HepG2 (cell line): ENCODE data around the gene TWF1. TPM values are rescaled to one million over a fixed set of nuclear protein-coding genes. Genes with fewer than 3 reads are reported as not detected.

ENCODE experiments used
- ATAC-seq: fragments of 200-7000 bp; cut with Tn5 transposase; 3 replicates; pipeline ENCODE4 v1.9.1; 2020; ENCODE audit warnings: mild to moderate bottlenecking, moderate library complexity
- BruUV-seq: library from RNA; stranded (reverse); fragments of 400-500 nt; replicated peaks from 2 replicates; lab custom pipeline; 2021; lab: Mats Ljungman, UMichigan
- CTCF ChIA-PET: fragments of 300-600 bp; formaldehyde crosslinking; extraction: SDS; loops from one replicate; lab custom pipeline; 2021; ENCODE audit warnings: low total read pairs, inconsistent platforms, low intra/inter-chr PET ratio; lab: Yijun Ruan, JAX
- POLR2A ChIA-PET: fragments of 350-600 bp; sonication (Branson Sonifier 250); formaldehyde crosslinking; loops from one replicate; lab custom pipeline; 2020; ENCODE audit warnings: antibody characterized with exemption, inconsistent platforms; lab: Yijun Ruan, JAX
- DNase-seq: peaks from one replicate; pipeline ENCODE4 v3.0.0-alpha.2; 2015; ENCODE audit warnings: low spot score
- FAIRE-seq: peaks from 3 replicates; lab custom pipeline; 2011; peaks lifted over from hg19 to GRCh38; lab: Jason Lieb, UNC
- H2AFZ ChIP-seq: one replicate; pipeline ENCODE4 v1.6.1; 2011; ENCODE audit warnings: low read length, inconsistent platforms
- H3K27ac ChIP-seq: fragments of 300-600 bp; 3 replicates; pipeline ENCODE4 v1.8.0; 2011; ENCODE audit warnings: mixed run types, mild to moderate bottlenecking, mixed read lengths, low read length, inconsistent platforms; ENCODE audit not compliant: insufficient read depth; ENCODE audit errors: extremely low read length
- H3K27me3 ChIP-seq, 2 experiments: fragments of 200-600 bp in 1 of 2; 2 replicates in 1 of 2; 3 replicates in 1 of 2; pipeline versions ENCODE4 v1.6.0 to v1.8.0; 2011; ENCODE audit warnings: low read length in 2 of 2, mild to moderate bottlenecking in 2 of 2, moderate library complexity in 2 of 2, inconsistent platforms in 1 of 2; ENCODE audit not compliant: insufficient read depth in 2 of 2, control insufficient read depth in 1 of 2
- H3K36me3 ChIP-seq, 2 experiments: fragments of 200-600 bp in 1 of 2; replicated peaks in 1 of 2; 2 replicates in 1 of 2; 3 replicates in 1 of 2; pipeline versions ENCODE4 v1.5.1 to v1.8.0; 2011; ENCODE audit warnings: low read length in 2 of 2, inconsistent platforms in 1 of 2; ENCODE audit not compliant: insufficient read depth in 2 of 2, control insufficient read depth in 1 of 2
- H3K4me1 ChIP-seq: 2 replicates; pipeline ENCODE4 v1.5.1; 2012; ENCODE audit warnings: low read length, inconsistent platforms; ENCODE audit not compliant: insufficient read depth
- H3K4me2 ChIP-seq: 2 replicates; pipeline ENCODE4 v1.6.0; 2011; ENCODE audit warnings: low read depth, low read length, inconsistent platforms
- H3K4me3 ChIP-seq, 3 experiments: fragments of 200-600 bp in 1 of 3; sonication (generic), shearing (Covaris generic) in 1 of 3; replicated peaks in 1 of 3; 2 replicates each; pipeline ENCODE4 v1.5.1; 2011 to 2016; ENCODE audit warnings: low read length in 3 of 3, inconsistent platforms in 2 of 3, low read depth in 2 of 3, mild to moderate bottlenecking in 2 of 3, control low read depth in 1 of 3, mixed read lengths in 1 of 3; ENCODE audit not compliant: insufficient read depth in 1 of 3
- H3K79me2 ChIP-seq: one replicate; pipeline ENCODE4 v1.6.1; 2011; ENCODE audit warnings: low read length, inconsistent platforms; ENCODE audit not compliant: insufficient read depth
- H3K9ac ChIP-seq: 2 replicates; pipeline ENCODE4 v1.6.0; 2011; ENCODE audit warnings: mild to moderate bottlenecking, low read depth, low read length, inconsistent platforms; ENCODE audit not compliant: insufficient read depth
- H3K9me3 ChIP-seq: 2 replicates; pipeline ENCODE4 v1.5.1; 2012; ENCODE audit warnings: mild to moderate bottlenecking, low read length
- H4K20me1 ChIP-seq: 2 replicates; pipeline ENCODE4 v1.6.0; 2011; ENCODE audit warnings: inconsistent platforms, mild to moderate bottlenecking, low read length, moderate library complexity; ENCODE audit not compliant: insufficient read depth
- CENPT ChIP-seq: sonication (generic); formaldehyde crosslinking; IDR thresholded peaks from 2 replicates; pipeline ENCODE4 v1.8.0; 2022; ENCODE audit warnings: low read depth, mild to moderate bottlenecking, moderate library complexity, missing genetic modification reagents
- CREM ChIP-seq, 2 experiments: sonication (generic) in 1 of 2; formaldehyde crosslinking in 1 of 2; IDR thresholded peaks; 2 replicates each; pipeline versions ENCODE4 v1.4.0 to v1.6.1; 2016 to 2020; ENCODE audit warnings: antibody characterized with exemption in 1 of 2, mild to moderate bottlenecking in 1 of 2, missing genetic modification reagents in 1 of 2
- FOXJ3 ChIP-seq: sonication (generic); formaldehyde crosslinking; IDR thresholded peaks from 2 replicates; pipeline ENCODE4 v1.4.0; 2020; ENCODE audit warnings: missing genetic modification reagents, mild to moderate bottlenecking, borderline replicate concordance
- JARID2 ChIP-seq: sonication (generic); formaldehyde crosslinking; IDR thresholded peaks from 2 replicates; pipeline ENCODE4 v1.8.1; 2023; ENCODE audit warnings: missing genetic modification reagents, inconsistent platforms; ENCODE audit not compliant: insufficient replicate concordance
- MLLT10 ChIP-seq: sonication (generic); formaldehyde crosslinking; IDR thresholded peaks from 2 replicates; pipeline ENCODE4 v1.4.0; 2020; ENCODE audit warnings: missing genetic modification reagents
- PTBP1 ChIP-seq: fragments of 200-400 bp; formaldehyde crosslinking; IDR thresholded peaks from 2 replicates; pipeline ENCODE4 v1.6.1; 2018; ENCODE audit warnings: low read length, low read depth; ENCODE audit not compliant: poor library complexity, severe bottlenecking
- RFXANK ChIP-seq: IDR thresholded peaks from 2 replicates; pipeline ENCODE4 v1.6.1; 2016
- RORA ChIP-seq: sonication (generic); formaldehyde crosslinking; IDR thresholded peaks from 2 replicates; pipeline ENCODE4 v1.5.0; 2020; ENCODE audit warnings: mild to moderate bottlenecking, missing genetic modification reagents, moderate library complexity
- TAF1 ChIP-seq: sonication (generic); formaldehyde crosslinking; IDR thresholded peaks from 2 replicates; pipeline ENCODE4 v1.4.0; 2020; ENCODE audit warnings: missing genetic modification reagents
- ZNF431 ChIP-seq: sonication (generic); formaldehyde crosslinking; IDR thresholded peaks from 2 replicates; pipeline ENCODE4 v1.9.0; 2022; ENCODE audit warnings: missing genetic modification reagents, low read depth, mild to moderate bottlenecking, borderline replicate concordance
- ZNF777 ChIP-seq: sonication (generic); formaldehyde crosslinking; IDR thresholded peaks from 2 replicates; pipeline ENCODE4 v1.4.0; 2020; ENCODE audit warnings: missing genetic modification reagents
- ZNF891 ChIP-seq: sonication (generic); formaldehyde crosslinking; IDR thresholded peaks from 2 replicates; pipeline ENCODE4 v1.5.0; 2020; ENCODE audit warnings: mild to moderate bottlenecking, missing genetic modification reagents
- WGBS: methylation state at CpG from one replicate; pipeline ENCODE4 v1.1.6; 2017; ENCODE audit warnings: low lambda C conversion rate; 5-methylcytosine and 5-hydroxymethylcytosine counted together
- in situ Hi-C: cut with HindIII; loops from 2 replicates; pipeline ENCODE4 v1.10.0; 2017; ENCODE audit warnings: low pct_unique_long_range_greater_than_20kb; ENCODE audit not compliant: extremely low pct_ligation_motif_present
- intact Hi-C: fragments of 100-400 bp; cut with micrococcal nuclease; formaldehyde crosslinking; loops from one replicate; pipeline ENCODE4 v1.10.0; 2022; ENCODE audit not compliant: unreplicated experiment
- polyA plus RNA-seq, 8 experiments: library from polyadenylated mRNA; depleted of rRNA in 3 of 8; stranded (reverse) in 7 of 8; unstranded in 1 of 8; fragments of >200 nt; fragmentation: Illumina TruSeq in 4 of 8; extraction: Trizol in 4 of 8; gene quantifications; 2 replicates each; pipeline versions ENCODE4 v1.2.1 to v1.2.3, GENCODE V29; 2011 to 2016; ENCODE audit warnings: low read depth in 4 of 8, missing spikeins in 1 of 8, mixed read lengths in 1 of 8; ENCODE audit not compliant: insufficient read depth in 1 of 8
- total RNA-seq, 5 experiments: library from RNA; depleted of rRNA; stranded (reverse); fragments of >200 nt; fragmentation: Illumina TruSeq; extraction: Trizol; gene quantifications; 2 replicates each; pipeline ENCODE4 v1.2.3, GENCODE V29; 2016; ENCODE audit warnings: low read depth in 1 of 5

TWF1 gene
- total and polyA plus RNA-seq, 2 of the 13 experiments (the other 11 are each of a cell fraction or from before 2014, with no cell fraction given) = 32.3 to 85.5 TPM

GRCh38 chr12:43749016-43749415, 57.1 kb downstream of the TWF1 start:
- Histone ChIP-seq H3K9me3 (no peaks in the 10 kb centered on the region), H3K4me3 (no peak overlapping the region), H4K20me1 (no peaks in the 10 kb centered on the region), H3K4me2 (no peak overlapping the region), H3K4me1 (peaks cover 23% of the 10 kb centered on the region), H2AFZ (no peak overlapping the region), H3K27me3 (no peaks in the 10 kb centered on the region), H3K79me2 (peaks cover 4% of the 10 kb centered on the region), H3K27ac (no peak overlapping the region), H3K36me3 (peaks cover 2 to 20% of the 10 kb centered on the region in 2 experiments; a peak in 2 of 5 replicates), H3K9ac (no peak overlapping the region)
- no peak for DNase-seq
- intact Hi-C loops (no loop called here), in situ Hi-C loops (no loop called here)
- BruUV-seq = no TSS peak
- CTCF ChIA-PET = no interaction called here
- ATAC-seq = no peak
- 100% methylated on average over 5 of the region's 5 CpGs for WGBS
- POLR2A ChIA-PET = no interaction called here
- no peak for FAIRE-seq
- TF ChIP-seq RFXANK (no peak), PTBP1 (no peak), CENPT (no peak), CREM (IDR thresholded peaks at IDR 0.05) (no peak), CREM (CRISPR knock-in tag; IDR thresholded peaks at IDR 0.05) (no peak), JARID2 (CRISPR knock-in tag) (no peak), TAF1 (no peak), MLLT10 (no peak), ZNF431 (CRISPR knock-in tag) (no peak), ZNF891 (CRISPR knock-in tag) (no peak), RORA (CRISPR knock-in tag) (no peak), FOXJ3 (no peak)

- FAIRE-seq = no peak
- BruUV-seq = no TSS peak
- DNase-seq = no peak
- H2AFZ ChIP-seq = no peak overlapping the region
- no peaks in the 10 kb centered on the region for H4K20me1 ChIP-seq
- intact Hi-C loops (no loop called here), in situ Hi-C loops (no loop called here)
- no peaks in the 10 kb centered on the region for H3K4me1 ChIP-seq
- H3K4me2 ChIP-seq = no peak overlapping the region
- no peak overlapping the region for H3K27ac ChIP-seq
- no peak overlapping the region for H3K4me3 ChIP-seq
- H3K79me2 ChIP-seq = no peaks in the 10 kb centered on the region
- H3K27me3 ChIP-seq = no peaks in the 10 kb centered on the region
- no peak for ATAC-seq
- H3K9me3 ChIP-seq = no peaks in the 10 kb centered on the region
- ChIA-PET POLR2A (no interaction called here), CTCF (no interaction called here)
- peaks cover 2 to 43% of the 10 kb centered on the region in 2 experiments; a peak in 4 of 5 replicates for H3K36me3 ChIP-seq
- no peak overlapping the region for H3K9ac ChIP-seq
- no peak for TF ChIP-seq ZNF777 (CRISPR knock-in tag)
Observed at GRCh38 chr12:43744826-43745225, 61.3 kb downstream of the TWF1 start.
